ENCODE measurements around the gene PLXNB1. TPM values are rescaled to one million over a fixed set of nuclear protein-coding genes. Genes with fewer than 3 reads are reported as not detected.

Gene PLXNB1
- total and polyA plus RNA-seq, 2 experiments from 2014 or later, result 49.0 to 144 TPM

- H3K9me2 ChIP-seq (ENCODE audit: insufficient read depth), result no peaks in the 10 kb centered on the region
- no peak for ATAC-seq
- peaks cover 28% of the 10 kb centered on the region for H4K20me1 ChIP-seq (replicated peaks; ENCODE audit: insufficient read depth)
- Mint-ChIP-seq H3K4me1 (peaks cover 29% of the 10 kb centered on the region), H3K36me3 (ENCODE audit: low read depth) (peaks cover 48% of the 10 kb centered on the region), H3K4me3 (peak overlapping the region; percentile 94), H3K9me3 (no peaks in the 10 kb centered on the region), H3K27me3 (ENCODE audit: insufficient read depth, low read depth, poor library complexity) (peaks cover 3% of the 10 kb centered on the region), H3K27ac (no peak overlapping the region)
- H3F3A ChIP-seq (replicated peaks; ENCODE audit: low read depth), result peaks cover 57% of the 10 kb centered on the region
- H3K4me3 ChIP-seq, result peak overlapping the region; percentile 99
- peaks cover 20% of the 10 kb centered on the region for H3K36me3 ChIP-seq (ENCODE audit: insufficient read depth)
- peaks cover 22% of the 10 kb centered on the region; the same call in 1 of the 2 replicates for H3K4me1 ChIP-seq (ENCODE audit: insufficient read depth)
- peaks cover 51% of the 10 kb centered on the region for H3K79me2 ChIP-seq (replicated peaks; ENCODE audit: insufficient read depth)
- H2AFZ ChIP-seq, result no peak overlapping the region
- no peak overlapping the region; the same call in 1 of the 2 replicates for H3K27ac ChIP-seq (ENCODE audit: low read depth)
- H3K27me3 ChIP-seq (ENCODE audit: insufficient read depth), result no peaks in the 10 kb centered on the region
- H3K4me2 ChIP-seq, result peak overlapping the region; percentile 99
- TF ChIP-seq CREB1 (CRISPR knock-in tag; IDR thresholded peaks at IDR 0.05; ENCODE audit: low read depth) (no peak), POLR2AphosphoS5 (IDR thresholded peaks at IDR 0.05; ENCODE audit: low read depth) (no peak), CTCF (conservative IDR thresholded peaks at IDR 0.05; ENCODE audit: low read depth in 2 of 2) (no peak), ZNF462 (CRISPR knock-in tag; IDR thresholded peaks at IDR 0.05) (no peak)
- DNase-seq (ENCODE audit: low spot score), result no peak
Observed at GRCh38 chr3:48445277-48445882, 15.5 kb upstream of the PLXNB1 start.

Data from GM23338 (cell line).